ENCODE results near the gene NBAS.

DNA sequence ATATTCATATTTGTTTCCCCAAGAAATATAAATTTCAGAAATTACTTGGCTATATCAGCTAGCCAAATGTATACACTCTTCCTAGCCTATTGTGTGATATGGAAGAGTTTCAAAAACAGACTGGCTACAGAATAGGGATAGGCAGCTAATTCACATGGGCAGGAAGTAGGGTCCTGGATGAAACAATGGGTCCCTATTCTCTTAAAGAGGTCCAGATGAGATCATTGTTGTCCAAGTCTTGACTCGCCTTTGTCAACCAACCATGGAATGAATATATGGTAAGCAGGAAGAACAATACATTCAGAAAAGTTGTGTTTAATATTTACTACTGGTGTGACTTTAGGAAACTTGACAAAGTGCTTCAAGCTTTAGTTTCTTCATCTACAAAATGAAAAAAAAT is 319.9 kb downstream of the NBAS start:
- TF ChIP-seq TAF1 (IDR thresholded peaks at IDR 0.05; ENCODE audit: borderline replicate concordance, low read depth, low read length) (no peak), POLR2AphosphoS5 (IDR thresholded peaks at IDR 0.05; ENCODE audit: low read depth, low read length) (no peak)

Data from GM12892 (cell line).